ENCODE results near the gene HYPK. TPM values are rescaled to one million over a fixed set of nuclear protein-coding genes. Genes with fewer than 3 reads are reported as not detected.

Gene HYPK
- total RNA-seq, 2 experiments from 2014 or later = 17.6 to 18.5 TPM

GRCh38 chr15:43792761-43793476, 7.5 kb upstream of the HYPK start:
- Mint-ChIP-seq H3K27ac (peak overlapping the region; percentile 99), H3K36me3 (ENCODE audit: low read depth) (peaks cover 63% of the 10 kb centered on the region), H3K9me3 (no peaks in the 10 kb centered on the region), H3K27me3 (no peaks in the 10 kb centered on the region), H3K4me3 (peak overlapping the region; percentile 99), H3K4me1 (ENCODE audit: low read depth) (peaks cover 63% of the 10 kb centered on the region)
- Histone ChIP-seq H3K4me1 (ENCODE audit: insufficient read depth, low read length) (peaks cover 38% of the 10 kb centered on the region), H3K4me3 (ENCODE audit: low read length) (peak overlapping the region; percentile 100), H3K27me3 (ENCODE audit: control insufficient read depth in 1 of 2, insufficient read depth in 2 of 2, low read length in 2 of 2) (peaks cover 0 to 3% of the 10 kb centered on the region in 2 experiments), H3K9me3 (ENCODE audit: control insufficient read depth in 1 of 2, insufficient read depth in 1 of 2, low read length in 2 of 2) (peaks cover 0 to 4% of the 10 kb centered on the region in 2 experiments), H3K27ac (ENCODE audit: low read depth in 1 of 2, low read length in 2 of 2) (peak overlapping the region; percentile 98 to 99), H3K36me3 (ENCODE audit: insufficient read depth, low read length) (peaks cover 38% of the 10 kb centered on the region)
- intact Hi-C loops (cut with DNase I, micrococcal nuclease) = loop anchor here (1.0 to 10.0 kb wide), 4 partner anchors 7 to 278 kb away; partner anchors contain the start of genes WDR76 (in 2 of the 2), HYPK (in 1 of the 2), MAP1A (in 1 of the 2) and SERINC4 (in 1 of the 2)
- ChIA-PET POLR2A (interaction anchor here (1.0 to 4.4 kb wide), 6 partner anchors 7 to 43 kb away, joined by 3 to 55 read pairs (median 14); partner anchors contain the start of genes ELL3, HYPK, MFAP1 and SERINC4), CTCF (interaction anchor here (1.3 to 4.8 kb wide), 4 partner anchors 12 to 17 kb away, joined by 3 to 29 read pairs (median 4); partner anchors contain the start of gene ELL3)
- DNase-seq = peak in 6 of 14 experiments; percentile 7 to 68 (median 32)
- no peak for TF ChIP-seq CTCF (IDR thresholded peaks at IDR 0.05)
- ATAC-seq (ENCODE audit: poor library complexity) = no peak

- H3K9me3 ChIP-seq (ENCODE audit: control insufficient read depth in 1 of 2, insufficient read depth in 1 of 2, low read length in 2 of 2) = peaks cover 0 to 4% of the 10 kb centered on the region in 2 experiments
- no peak for ATAC-seq (ENCODE audit: poor library complexity)
These were observed 6.8 kb upstream of the HYPK start for GRCh38 chr15:43793647-43794046.

More at GRCh38 chr15:43793647-43794046, 6.8 kb upstream of the HYPK start:
- ChIA-PET POLR2A (interaction anchor here (1.4 to 4.4 kb wide), 3 partner anchors 17 to 44 kb away, joined by 5 to 55 read pairs (median 18); partner anchors contain the start of genes ELL3 and MFAP1), CTCF (interaction anchor here (0.6 to 1.3 kb wide), 2 partner anchors 8 to 17 kb away, joined by 3 to 4 read pairs; partner anchors contain the start of gene ELL3)
- H3K27me3 Mint-ChIP-seq = no peaks in the 10 kb centered on the region
- Histone ChIP-seq H3K4me3 (ENCODE audit: low read length) (peak overlapping the region; percentile 100), H3K4me1 (ENCODE audit: insufficient read depth, low read length) (peaks cover 38% of the 10 kb centered on the region), H3K27ac (ENCODE audit: low read depth in 1 of 2, low read length in 2 of 2) (peak overlapping the region; percentile 98 to 99), H3K36me3 (ENCODE audit: insufficient read depth, low read length) (peaks cover 43% of the 10 kb centered on the region), H3K27me3 (ENCODE audit: control insufficient read depth in 1 of 2, insufficient read depth in 2 of 2, low read length in 2 of 2) (peaks cover 0 to 3% of the 10 kb centered on the region in 2 experiments)
- intact Hi-C loops (cut with DNase I, micrococcal nuclease) = loop anchor here (5.0 to 10.0 kb wide), 2 partner anchors 34 to 279 kb away; partner anchors contain the start of genes WDR76 (in 2 of the 2) and MAP1A (in 1 of the 2)
- peak overlapping the region; percentile 99 for H3K27ac Mint-ChIP-seq
- DNase-seq = no peak
- no peak for TF ChIP-seq CTCF (IDR thresholded peaks at IDR 0.05)
- H3K36me3 Mint-ChIP-seq (ENCODE audit: low read depth) = peaks cover 70% of the 10 kb centered on the region
- H3K4me1 Mint-ChIP-seq (ENCODE audit: low read depth) = peaks cover 70% of the 10 kb centered on the region
- no peaks in the 10 kb centered on the region for H3K9me3 Mint-ChIP-seq
- peak overlapping the region; percentile 99 for H3K4me3 Mint-ChIP-seq
